ENCODE results near the gene HYAL3.
"Not testable (repeated sequence)": the region's sequence is repeated elsewhere in the genome, so short reads cannot be mapped to it uniquely, and the experiment has no call there.

HYAL3 gene

GRCh38 chr3:50288387-50289007, 10.7 kb downstream of the HYAL3 start:
- DNase-seq = no peak

- DNase-seq = no peak
Measured at GRCh38 chr3:50287262-50287661, 11.9 kb downstream of the HYAL3 start.

GRCh38 chr3:50286322-50287227, 12.6 kb downstream of the HYAL3 start:
- no peak for DNase-seq

GRCh38 chr3:50284121-50284520, 15.1 kb downstream of the HYAL3 start:
- not testable (repeated sequence) for DNase-seq

- no peak for DNase-seq
Measured at GRCh38 chr3:50279255-50280016, 19.8 kb downstream of the HYAL3 start.

- DNase-seq = no peak
Measured at GRCh38 chr3:50278880-50279224, 20.4 kb downstream of the HYAL3 start, which contains the start of gene LSMEM2. Gene LSMEM2, plus strand, starts transcription at chr3:50279087. Its CDS starts 27 bp downstream, at chr3:50279114.

- no peak for DNase-seq
Measured at GRCh38 chr3:50278123-50278879, 20.9 kb downstream of the HYAL3 start.

GRCh38 chr3:50276762-50277101, 22.5 kb downstream of the HYAL3 start:
- DNase-seq = no peak

GRCh38 chr3:50275996-50276761, 23.0 kb downstream of the HYAL3 start:
- no peak for DNase-seq

- DNase-seq = no peak
Measured at GRCh38 chr3:50275141-50275995, 23.8 kb downstream of the HYAL3 start.

GRCh38 chr3:50274371-50275104, 24.7 kb downstream of the HYAL3 start:
- DNase-seq = peak; percentile 77

GRCh38 chr3:50273689-50274065, 25.5 kb downstream of the HYAL3 start:
- DNase-seq = no peak

GRCh38 chr3:50272911-50273688, 26.1 kb downstream of the HYAL3 start:
- peak; percentile 88 for DNase-seq

GRCh38 chr3:50272538-50272910, 26.7 kb downstream of the HYAL3 start:
- not testable (repeated sequence) for DNase-seq

- DNase-seq = no peak
Measured at GRCh38 chr3:50271314-50271936, 27.8 kb downstream of the HYAL3 start.

GRCh38 chr3:50270422-50271224, 28.6 kb downstream of the HYAL3 start:
- no peak for DNase-seq

GRCh38 chr3:50269977-50270413, 29.2 kb downstream of the HYAL3 start:
- DNase-seq = no peak

- no peak for DNase-seq
Measured at GRCh38 chr3:50269460-50269859, 29.7 kb downstream of the HYAL3 start.
